ENCODE measurements around the gene TENM3. TPM values are rescaled to one million over a fixed set of nuclear protein-coding genes. Genes with fewer than 3 reads are reported as not detected.

Gene TENM3
- total and polyA plus RNA-seq, 2 of the 8 experiments (the other 6 are each of a cell fraction or from before 2014, with no cell fraction given): 36.9 to 69.3 TPM

DNA sequence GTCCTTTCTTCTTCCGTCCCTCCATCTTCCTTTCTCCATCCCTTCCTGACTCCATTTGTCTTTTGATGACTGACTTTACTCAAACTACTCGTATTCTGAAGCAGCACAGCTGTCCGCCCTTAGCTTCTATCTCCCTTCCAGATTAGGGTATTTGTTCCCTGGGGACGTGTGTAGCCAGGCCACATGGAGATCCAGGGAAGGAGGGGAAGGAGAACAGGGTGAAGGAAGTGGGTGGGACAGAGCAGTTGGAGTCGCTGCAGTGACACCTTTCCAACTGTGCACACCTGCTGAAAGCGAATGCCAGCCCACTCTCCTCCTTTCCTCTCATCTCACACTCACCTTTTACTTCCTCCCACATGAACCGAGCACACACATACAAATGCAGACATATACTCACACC is 350.2 kb downstream of the TENM3 start:
- Histone ChIP-seq H4K91ac (replicated peaks; ENCODE audit: insufficient read length, low read length) (no peak overlapping the region), H3K4me3 (ENCODE audit: extremely low read depth in 1 of 4, insufficient read depth in 2 of 4, low read depth in 3 of 4, low read length in 4 of 4) (no peak overlapping the region), H3K14ac (ENCODE audit: insufficient read length) (no peak overlapping the region), H3K4me2 (ENCODE audit: insufficient read depth in 1 of 2, low read depth in 2 of 2, low read length in 2 of 2) (peak overlapping the region in 1 of 2 experiments; percentile 3; a peak in 2 of 4 replicates), H3K36me3 (ENCODE audit: control insufficient read depth in 2 of 4, insufficient read depth in 4 of 4, low read length in 3 of 4) (peaks cover 0 to 2% (median under 1%) of the 10 kb centered on the region in 4 experiments; a peak in 2 of 8 replicates), H2AK5ac (ENCODE audit: low read depth, low read length) (no peak overlapping the region), H3K56ac (replicated peaks; ENCODE audit: insufficient read length, low read depth, low read length) (no peak overlapping the region), H3K79me2 (ENCODE audit: control insufficient read depth in 1 of 2, insufficient read depth in 2 of 2, low read length in 2 of 2) (peaks cover 0 to 5% of the 10 kb centered on the region in 2 experiments; a peak in 2 of 4 replicates), H3K79me1 (ENCODE audit: low read depth, low read length) (no peaks in the 10 kb centered on the region; the same call in 1 of the 2 replicates), H2BK5ac (ENCODE audit: low read depth, low read length) (no peak overlapping the region), H3K9me3 (ENCODE audit: insufficient read depth in 2 of 2, low read depth in 1 of 2, low read length in 1 of 2) (peaks cover 0 to 5% of the 10 kb centered on the region in 2 experiments; a peak in 1 of 4 replicates), H3K27ac (ENCODE audit: low read depth, low read length) (no peak overlapping the region), H4K20me1 (replicated peaks in 1 of 2; ENCODE audit: control insufficient read depth in 1 of 2, insufficient read depth in 2 of 2, low read length in 2 of 2) (no peaks in the 10 kb centered on the region), H2BK15ac (ENCODE audit: low read length) (no peak overlapping the region), H3K4me1 (replicated peaks in 1 of 4; ENCODE audit: control insufficient read depth in 3 of 4, insufficient read depth in 4 of 4, low read length in 3 of 4) (peaks cover 0 to 10% (median 5%) of the 10 kb centered on the region in 4 experiments; a peak in 4 of 7 replicates), H2BK20ac (ENCODE audit: low read length) (no peak overlapping the region), H3K23ac (ENCODE audit: insufficient read length) (no peak overlapping the region), H4K8ac (ENCODE audit: extremely low read depth, insufficient read depth, low read length) (no peak overlapping the region), H3K18ac (ENCODE audit: extremely low read depth, low read length) (no peak overlapping the region), H2BK120ac (replicated peaks; ENCODE audit: low read depth, low read length) (no peak overlapping the region), H3K4ac (replicated peaks; ENCODE audit: insufficient read length, low read depth, low read length) (no peak overlapping the region), H4K5ac (ENCODE audit: insufficient read length, low read depth, low read length) (no peak overlapping the region), H3K23me2 (ENCODE audit: low read depth, low read length) (no peaks in the 10 kb centered on the region), H3K9ac (replicated peaks in 1 of 4; ENCODE audit: extremely low read depth in 1 of 4, low read depth in 3 of 4, low read length in 3 of 4) (no peak overlapping the region; a peak in 1 of 7 replicates), H2BK12ac (ENCODE audit: low read depth, low read length) (no peak overlapping the region), H3K27me3 (replicated peaks in 1 of 4; ENCODE audit: control insufficient read depth in 3 of 4, extremely low read depth in 1 of 4, insufficient read depth in 3 of 4, low read length in 3 of 4) (no peaks in the 10 kb centered on the region), H2AFZ (ENCODE audit: low read length) (no peak overlapping the region)
- ChIA-PET POLR2A (ENCODE audit: partially characterized antibody) (no interaction called here), CTCF (ENCODE audit: partially characterized antibody) (interaction anchor here (0.5 to 0.7 kb wide), 2 partner anchors 8 to 227 kb away, joined by 3 read pairs; no protein-coding TSS in a partner anchor)
- FAIRE-seq: no peak
- DNase-seq (ENCODE audit: low read depth in 1 of 2, low spot score in 2 of 2): no peak
- TF ChIP-seq, protein P1, sequence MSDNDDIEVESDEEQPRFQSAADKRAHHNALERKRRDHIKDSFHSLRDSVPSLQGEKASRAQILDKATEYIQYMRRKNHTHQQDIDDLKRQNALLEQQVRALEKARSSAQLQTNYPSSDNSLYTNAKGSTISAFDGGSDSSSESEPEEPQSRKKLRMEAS (IDR thresholded peaks at IDR 0.05): no peak
- TF ChIP-seq SAP30 (IDR thresholded peaks at IDR 0.05; ENCODE audit: insufficient read depth, insufficient replicate concordance, low read length) (no peak), SIX5 (IDR thresholded peaks at IDR 0.05; ENCODE audit: low read depth, low read length) (no peak)
- 64 to 100% methylated on average over 1 to 7 of the region's 7 CpGs for WGBS, 2 experiments (ENCODE audit: extremely low coverage in 1 of 2, insufficient coverage in 1 of 2, insufficient read length in 1 of 2, insufficient replicate concordance in 2 of 2, low coverage in 1 of 2, low lambda C conversion rate in 2 of 2, missing lambda C conversion rate in 1 of 2)
